ENCODE measurements around the gene NKX6-1.

The NKX6-1 gene

DNA sequence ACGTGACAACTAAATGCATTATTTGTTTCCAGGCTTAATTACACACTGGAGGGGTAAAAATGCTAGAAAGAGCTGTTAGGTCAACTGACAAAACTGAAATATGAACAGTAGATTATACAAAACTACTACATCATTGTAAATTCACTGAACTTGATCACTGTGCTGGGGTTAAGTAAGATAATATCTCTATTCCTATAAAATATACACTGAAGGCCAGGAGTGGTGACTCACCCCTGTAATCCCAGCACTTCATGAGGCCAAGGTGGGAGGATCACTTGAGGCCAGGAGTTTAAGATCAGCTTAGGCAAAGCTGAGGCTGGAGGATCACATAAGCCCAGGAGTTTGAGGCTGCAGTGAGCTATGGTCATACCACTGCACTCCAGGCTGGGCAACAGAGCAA is 31.8 kb upstream of the NKX6-1 start:
- DNase-seq: no peak
- Histone ChIP-seq H3K9me3 (no peaks in the 10 kb centered on the region), H3K27me3 (no peaks in the 10 kb centered on the region), H3K27ac (no peak overlapping the region), H3K4me3 (no peak overlapping the region), H3K36me3 (no peaks in the 10 kb centered on the region), H3K4me1 (no peaks in the 10 kb centered on the region)
- intact Hi-C loops (cut with DNase I; ENCODE audit: low total_unique reads): no loop called here
- no peak for TF ChIP-seq CTCF (IDR thresholded peaks at IDR 0.05)

DNA sequence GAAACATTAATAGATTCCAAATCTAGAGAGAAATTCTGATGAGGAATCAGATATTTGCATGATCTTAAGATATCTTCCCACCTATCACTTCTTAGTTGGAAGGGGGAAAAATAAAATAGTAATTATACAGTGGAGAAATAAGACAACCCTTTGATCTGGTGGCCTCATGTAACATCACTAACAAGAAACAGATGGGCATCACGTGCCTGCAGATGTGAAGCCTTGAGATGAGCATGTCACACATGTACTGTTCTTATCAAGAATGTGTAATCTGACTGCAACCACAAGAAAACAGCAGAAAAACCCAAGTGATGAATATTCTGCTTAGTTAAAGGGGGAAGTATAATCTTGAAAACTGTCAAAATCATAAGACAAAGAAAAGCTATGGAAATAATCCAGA is 31.4 kb upstream of the NKX6-1 start:
- no peaks in the 10 kb centered on the region for H3K36me3 ChIP-seq
- no peak overlapping the region for H3K4me3 ChIP-seq
- H3K4me1 ChIP-seq: no peaks in the 10 kb centered on the region
- intact Hi-C loops (cut with DNase I; ENCODE audit: low total_unique reads): no loop called here
- no peaks in the 10 kb centered on the region for H3K9me3 ChIP-seq
- H3K27ac ChIP-seq: no peak overlapping the region
- no peak for TF ChIP-seq CTCF (IDR thresholded peaks at IDR 0.05)
- no peak for DNase-seq
- no peaks in the 10 kb centered on the region for H3K27me3 ChIP-seq

DNA sequence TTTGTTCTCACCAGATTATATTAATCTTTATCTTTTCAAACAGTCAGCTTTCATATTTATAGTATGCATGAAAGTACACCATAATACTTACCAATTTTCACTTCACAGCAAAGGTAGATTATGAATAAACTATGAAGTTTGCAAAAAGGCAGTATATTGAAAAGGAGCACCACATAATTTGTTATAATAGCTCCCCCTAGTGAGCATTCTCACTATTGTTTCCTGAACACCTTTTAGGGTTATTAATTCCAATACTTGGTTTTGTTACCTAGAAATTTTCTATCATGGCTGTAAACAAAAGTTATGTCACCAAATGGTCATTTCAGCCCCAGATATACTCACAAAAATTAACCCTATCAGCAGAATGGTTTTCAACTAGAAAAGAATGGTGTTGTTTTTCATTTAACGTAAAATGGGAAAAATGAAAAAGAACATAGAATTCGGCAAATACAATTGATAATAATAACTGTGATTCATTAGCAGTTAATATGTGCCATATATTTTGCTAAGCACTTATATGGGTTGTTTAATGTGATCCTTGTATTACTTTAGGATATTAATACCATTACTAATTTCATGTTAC is 30.2 kb upstream of the NKX6-1 start:
- DNase-seq: no peak
- peak; percentile 35 to 51 for TF ChIP-seq CTCF (IDR thresholded peaks at IDR 0.05)
- Histone ChIP-seq H3K4me3 (no peak overlapping the region), H3K27me3 (no peaks in the 10 kb centered on the region), H3K9me3 (no peaks in the 10 kb centered on the region), H3K36me3 (no peaks in the 10 kb centered on the region), H3K27ac (no peak overlapping the region), H3K4me1 (no peaks in the 10 kb centered on the region)
- intact Hi-C loops (cut with DNase I; ENCODE audit: low total_unique reads): no loop called here

DNA sequence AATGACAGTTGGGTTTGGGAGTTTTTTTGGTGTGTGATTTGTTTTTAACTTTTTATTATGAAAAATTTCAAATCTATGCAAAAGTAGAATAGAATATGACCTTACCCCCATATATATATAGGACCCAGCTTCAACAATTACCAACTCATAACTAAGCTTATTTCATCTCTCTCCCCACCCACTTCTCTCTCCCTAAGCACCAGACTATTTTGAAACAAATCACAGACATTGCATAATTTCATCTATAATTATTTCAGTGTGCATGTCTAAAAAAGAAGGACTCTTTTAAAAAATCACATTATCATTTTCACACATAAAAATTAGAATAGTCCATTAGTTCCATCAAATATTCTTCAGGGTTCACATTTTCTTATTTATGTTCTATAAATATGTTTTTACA is 28.3 kb upstream of the NKX6-1 start:
- no peak overlapping the region for H3K27ac ChIP-seq
- H3K4me1 ChIP-seq: no peaks in the 10 kb centered on the region
- no peak overlapping the region for H3K4me3 ChIP-seq
- no peak for TF ChIP-seq CTCF (IDR thresholded peaks at IDR 0.05)
- H3K9me3 ChIP-seq: no peaks in the 10 kb centered on the region
- intact Hi-C loops (cut with DNase I; ENCODE audit: low total_unique reads): no loop called here
- no peaks in the 10 kb centered on the region for H3K36me3 ChIP-seq
- no peaks in the 10 kb centered on the region for H3K27me3 ChIP-seq
- no peak for DNase-seq

DNA sequence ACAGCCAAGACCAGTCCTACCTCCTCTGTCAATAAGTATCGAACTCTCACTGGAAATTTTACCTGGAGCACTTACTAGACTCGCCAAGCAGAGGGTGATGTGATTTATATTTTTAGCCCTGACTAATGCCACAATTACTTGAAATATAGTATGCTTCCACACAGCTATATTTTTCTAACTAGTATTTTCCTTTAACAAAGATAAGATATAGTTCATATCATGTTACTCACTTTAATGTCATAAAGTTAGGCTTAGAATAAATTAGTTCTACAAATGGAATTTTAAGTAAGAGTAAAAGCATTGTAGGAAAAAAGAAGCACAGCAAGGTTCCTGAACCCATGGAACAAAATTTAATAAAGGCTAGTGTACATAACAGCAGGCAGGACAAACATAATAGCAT is 16.0 kb upstream of the NKX6-1 start:
- intact Hi-C loops (cut with DNase I; ENCODE audit: low total_unique reads): no loop called here
- DNase-seq: no peak
- no peak for TF ChIP-seq CTCF (IDR thresholded peaks at IDR 0.05)
- no peaks in the 10 kb centered on the region for H3K4me1 ChIP-seq
- no peaks in the 10 kb centered on the region for H3K9me3 ChIP-seq
- H3K27me3 ChIP-seq: peaks cover 0 to 19% of the 10 kb centered on the region in 2 donors
- no peaks in the 10 kb centered on the region for H3K36me3 ChIP-seq
- H3K4me3 ChIP-seq: no peak overlapping the region
- H3K27ac ChIP-seq: no peak overlapping the region

- DNase-seq: no peak
- no peak overlapping the region for H3K4me3 ChIP-seq
- no peak for TF ChIP-seq CTCF (IDR thresholded peaks at IDR 0.05)
- intact Hi-C loops (cut with DNase I; ENCODE audit: low total_unique reads): no loop called here
- peaks cover 0 to 27% of the 10 kb centered on the region in 2 donors for H3K27me3 ChIP-seq
- H3K27ac ChIP-seq: no peak overlapping the region
- no peaks in the 10 kb centered on the region for H3K4me1 ChIP-seq
- H3K9me3 ChIP-seq: no peaks in the 10 kb centered on the region
- no peaks in the 10 kb centered on the region for H3K36me3 ChIP-seq
Observed at GRCh38 chr4:84512277-84512676, 13.2 kb upstream of the NKX6-1 start.

All from tibial artery (tissue), 4 donors.